ENCODE results near the gene C11orf24.

C11orf24 gene

GRCh38 chr11:68312780-68313573 is 41.2 kb upstream of the C11orf24 start:
- in situ Hi-C loops (cut with HindIII; ENCODE audit: low sequenced_read_pairs), result no loop called here
- peak overlapping the region; percentile 58 for H3K4me3 ChIP-seq (ENCODE audit: low read depth, low read length)
- no peak for DNase-seq (ENCODE audit: low read depth, low spot score)
- TF ChIP-seq CTCF (IDR thresholded peaks at IDR 0.05; ENCODE audit: low read depth, low read length), result no peak

GRCh38 chr11:68312117-68312779 is 40.5 kb upstream of the C11orf24 start, which contains the start of gene LRP5:
LRP5 (plus strand) TSS chr11:68312591; CDS start chr11:68312715, 124 bp downstream.
- in situ Hi-C loops (cut with HindIII; ENCODE audit: low sequenced_read_pairs), result no loop called here
- peak within 1 kb of the TSS; percentile 58 for H3K4me3 ChIP-seq (ENCODE audit: low read depth, low read length)
- no peak for DNase-seq (ENCODE audit: low read depth, low spot score)
- TF ChIP-seq CTCF (IDR thresholded peaks at IDR 0.05; ENCODE audit: low read depth, low read length), result no peak

GRCh38 chr11:68311160-68312116 is 39.7 kb upstream of the C11orf24 start:
- DNase-seq (ENCODE audit: low read depth, low spot score), result no peak
- TF ChIP-seq CTCF (IDR thresholded peaks at IDR 0.05; ENCODE audit: low read depth, low read length), result no peak
- no peak overlapping the region for H3K4me3 ChIP-seq (ENCODE audit: low read depth, low read length)
- in situ Hi-C loops (cut with HindIII; ENCODE audit: low sequenced_read_pairs), result no loop called here

- H3K4me3 ChIP-seq (ENCODE audit: low read depth, low read length), result no peak overlapping the region
- DNase-seq (ENCODE audit: low read depth, low spot score), result no peak
- no peak for TF ChIP-seq CTCF (IDR thresholded peaks at IDR 0.05; ENCODE audit: low read depth, low read length)
- in situ Hi-C loops (cut with HindIII; ENCODE audit: low sequenced_read_pairs), result no loop called here
Measured at GRCh38 chr11:68309621-68310185, 37.9 kb upstream of the C11orf24 start.

- DNase-seq (ENCODE audit: low read depth, low spot score), result no peak
- H3K4me3 ChIP-seq (ENCODE audit: low read depth, low read length), result no peak overlapping the region
- in situ Hi-C loops (cut with HindIII; ENCODE audit: low sequenced_read_pairs), result no loop called here
- no peak for TF ChIP-seq CTCF (IDR thresholded peaks at IDR 0.05; ENCODE audit: low read depth, low read length)
Measured at GRCh38 chr11:68308068-68308467, 36.3 kb upstream of the C11orf24 start.

GRCh38 chr11:68306636-68307035 is 34.9 kb upstream of the C11orf24 start:
- no peak overlapping the region for H3K4me3 ChIP-seq (ENCODE audit: low read depth, low read length)
- no peak for TF ChIP-seq CTCF (IDR thresholded peaks at IDR 0.05; ENCODE audit: low read depth, low read length)
- in situ Hi-C loops (cut with HindIII; ENCODE audit: low sequenced_read_pairs), result no loop called here
- no peak for DNase-seq (ENCODE audit: low read depth, low spot score)
